SU-DHL-6 (cell line): ENCODE results near the gene KLHL29.

Experiments
- H2AFZ ChIP-seq: fragments of 200-600 bp; sonication (generic); 2 replicates; pipeline ENCODE4 v1.6.1; 2014; ENCODE audit warnings: low read depth, mild to moderate bottlenecking, moderate library complexity, mixed read lengths, antibody characterized with exemption, low read length; ENCODE audit not compliant: severe bottlenecking
- H3F3A ChIP-seq: fragments of 200-600 bp; shearing (Covaris generic); 2 replicates; pipeline ENCODE4 v1.6.0; 2016; ENCODE audit warnings: antibody characterized with exemption, mild to moderate bottlenecking; ENCODE audit not compliant: insufficient read depth
- H3K27ac ChIP-seq: fragments of 200-600 bp; sonication (generic); 2 replicates; pipeline ENCODE4 v1.5.1; 2016; ENCODE audit warnings: low read depth, mild to moderate bottlenecking, low read length, moderate library complexity, mixed read lengths
- H3K27me3 ChIP-seq: fragments of 200-600 bp; sonication (generic), shearing (Covaris generic); 2 replicates; pipeline ENCODE4 v1.6.0; 2014; ENCODE audit warnings: mild to moderate bottlenecking, low read length
- H3K36me3 ChIP-seq: fragments of 200-600 bp; sonication (generic); 2 replicates; pipeline ENCODE4 v1.6.1; 2014; ENCODE audit warnings: mild to moderate bottlenecking, low read length, mixed read lengths
- H3K4me2 ChIP-seq: fragments of 300-600, 200-600 bp; shearing (Covaris generic), sonication (generic); 2 replicates; pipeline ENCODE4 v1.6.0; 2014; ENCODE audit warnings: low read length, low read depth, mild to moderate bottlenecking; ENCODE audit not compliant: poor library complexity, severe bottlenecking
- H3K4me3 ChIP-seq: fragments of 200-600 bp; sonication (generic); 2 replicates; pipeline ENCODE4 v1.5.1; 2014; ENCODE audit warnings: antibody characterized with exemption, low read length, mild to moderate bottlenecking, mixed read lengths; ENCODE audit not compliant: insufficient read depth, poor library complexity, severe bottlenecking
- H3K79me2 ChIP-seq: fragments of 200-600 bp; sonication (generic); 2 replicates; pipeline ENCODE4 v1.6.1; 2014; ENCODE audit warnings: mild to moderate bottlenecking, low read length, moderate library complexity; ENCODE audit not compliant: insufficient read depth
- H3K9ac ChIP-seq: fragments of 200-600 bp; sonication (generic); 2 replicates; pipeline ENCODE4 v1.7.0; 2014; ENCODE audit warnings: mild to moderate bottlenecking, low read length
- H3K9me2 ChIP-seq: fragments of 200-600 bp; sonication (generic); replicated peaks from 2 replicates; pipeline ENCODE4 v1.6.1; 2014; ENCODE audit warnings: low read length; ENCODE audit not compliant: insufficient read depth
- H3K9me3 ChIP-seq: fragments of 200-600 bp; sonication (generic); 2 replicates; pipeline ENCODE4 v1.6.1; 2014; ENCODE audit warnings: low read length, mixed read lengths; ENCODE audit not compliant: insufficient read depth
- H4K20me1 ChIP-seq: fragments of 200-600 bp; sonication (generic); 2 replicates; pipeline ENCODE4 v1.6.1; 2014; ENCODE audit warnings: low read depth, mild to moderate bottlenecking, antibody characterized with exemption, low read length, moderate library complexity, mixed read lengths
- EZH2phosphoT487 ChIP-seq: fragments of 200-600 bp; sonication (generic), shearing (Covaris generic); conservative IDR thresholded peaks from 2 replicates; pipeline ENCODE4 v1.6.1; 2018; ENCODE audit warnings: mild to moderate bottlenecking, antibody characterized with exemption, low read length, moderate library complexity, mixed read lengths
- TF ChIP-seq, protein P1 (sequence below): fragments of 200-600 bp; sonication (generic); IDR thresholded peaks from one replicate; pipeline ENCODE4 v1.5.1; 2017; ENCODE audit warnings: antibody characterized with exemption, mild to moderate bottlenecking, low read length, moderate library complexity; ENCODE audit not compliant: insufficient read depth, poor library complexity, severe bottlenecking

The KLHL29 gene

DNA sequence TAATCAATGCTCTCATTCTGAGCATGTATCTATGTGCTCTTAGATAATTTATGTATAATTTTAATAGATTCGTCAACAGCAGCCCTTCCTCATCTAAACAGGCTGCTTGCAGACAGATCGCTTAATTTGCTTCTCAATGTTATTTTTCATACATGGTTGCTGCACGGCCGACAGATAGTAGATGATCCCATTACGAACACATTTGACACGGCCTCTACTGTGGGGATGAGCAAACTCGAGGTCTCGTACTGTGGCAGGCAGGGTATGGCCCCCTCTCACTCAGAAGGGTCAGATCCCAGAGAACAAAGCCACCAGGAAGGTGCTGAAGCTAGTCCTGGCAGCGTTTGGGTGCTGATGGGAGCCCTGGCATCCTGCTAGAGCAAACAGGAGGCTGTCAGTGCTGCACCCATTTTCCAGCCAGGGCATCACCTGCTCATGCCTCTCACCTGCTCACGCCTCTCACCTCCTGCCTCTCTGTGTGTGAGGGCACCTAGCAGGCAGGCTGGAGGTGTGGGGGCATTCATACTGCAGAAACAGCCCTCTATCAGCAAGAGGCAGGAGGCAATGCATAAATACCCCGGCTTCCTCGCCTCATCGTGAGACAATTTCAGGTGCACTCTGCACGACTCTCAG lies 80.0 kb downstream of the KLHL29 start:
- Histone ChIP-seq H2AFZ (no peak overlapping the region), H3K27ac (no peak overlapping the region), H3K4me3 (no peak overlapping the region), H3K9ac (no peak overlapping the region), H3K36me3 (no peaks in the 10 kb centered on the region), H3K4me2 (no peak overlapping the region), H3K79me2 (no peaks in the 10 kb centered on the region), H4K20me1 (no peaks in the 10 kb centered on the region), H3F3A (no peaks in the 10 kb centered on the region), H3K27me3 (no peaks in the 10 kb centered on the region), H3K9me3 (no peaks in the 10 kb centered on the region), H3K9me2 (no peaks in the 10 kb centered on the region)
- TF ChIP-seq, protein P1, sequence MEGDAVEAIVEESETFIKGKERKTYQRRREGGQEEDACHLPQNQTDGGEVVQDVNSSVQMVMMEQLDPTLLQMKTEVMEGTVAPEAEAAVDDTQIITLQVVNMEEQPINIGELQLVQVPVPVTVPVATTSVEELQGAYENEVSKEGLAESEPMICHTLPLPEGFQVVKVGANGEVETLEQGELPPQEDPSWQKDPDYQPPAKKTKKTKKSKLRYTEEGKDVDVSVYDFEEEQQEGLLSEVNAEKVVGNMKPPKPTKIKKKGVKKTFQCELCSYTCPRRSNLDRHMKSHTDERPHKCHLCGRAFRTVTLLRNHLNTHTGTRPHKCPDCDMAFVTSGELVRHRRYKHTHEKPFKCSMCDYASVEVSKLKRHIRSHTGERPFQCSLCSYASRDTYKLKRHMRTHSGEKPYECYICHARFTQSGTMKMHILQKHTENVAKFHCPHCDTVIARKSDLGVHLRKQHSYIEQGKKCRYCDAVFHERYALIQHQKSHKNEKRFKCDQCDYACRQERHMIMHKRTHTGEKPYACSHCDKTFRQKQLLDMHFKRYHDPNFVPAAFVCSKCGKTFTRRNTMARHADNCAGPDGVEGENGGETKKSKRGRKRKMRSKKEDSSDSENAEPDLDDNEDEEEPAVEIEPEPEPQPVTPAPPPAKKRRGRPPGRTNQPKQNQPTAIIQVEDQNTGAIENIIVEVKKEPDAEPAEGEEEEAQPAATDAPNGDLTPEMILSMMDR, result no peak
- TF ChIP-seq EZH2phosphoT487, result no peak

DNA sequence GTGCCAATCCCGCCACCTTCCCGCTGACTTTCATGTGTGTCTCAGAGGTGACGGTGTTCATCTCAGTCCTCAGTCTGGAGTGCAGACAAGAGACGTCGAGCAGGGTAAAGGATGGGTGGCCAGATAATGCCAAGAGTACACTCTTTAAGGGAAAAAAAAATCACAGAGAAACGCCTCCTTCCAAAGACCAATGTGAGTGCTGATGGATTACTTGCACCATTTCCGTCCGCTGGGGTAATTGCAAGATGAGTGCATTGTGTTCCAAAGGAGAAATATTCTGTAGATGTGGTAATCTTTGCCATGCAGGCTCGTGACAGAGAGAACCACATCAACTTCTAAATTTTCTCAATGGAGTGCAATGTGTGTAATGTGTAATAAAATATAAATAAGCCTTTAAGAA lies 81.0 kb downstream of the KLHL29 start:
- TF ChIP-seq, protein P1, result no peak
- no peak for TF ChIP-seq EZH2phosphoT487
- H3K9ac ChIP-seq, result no peak overlapping the region

DNA sequence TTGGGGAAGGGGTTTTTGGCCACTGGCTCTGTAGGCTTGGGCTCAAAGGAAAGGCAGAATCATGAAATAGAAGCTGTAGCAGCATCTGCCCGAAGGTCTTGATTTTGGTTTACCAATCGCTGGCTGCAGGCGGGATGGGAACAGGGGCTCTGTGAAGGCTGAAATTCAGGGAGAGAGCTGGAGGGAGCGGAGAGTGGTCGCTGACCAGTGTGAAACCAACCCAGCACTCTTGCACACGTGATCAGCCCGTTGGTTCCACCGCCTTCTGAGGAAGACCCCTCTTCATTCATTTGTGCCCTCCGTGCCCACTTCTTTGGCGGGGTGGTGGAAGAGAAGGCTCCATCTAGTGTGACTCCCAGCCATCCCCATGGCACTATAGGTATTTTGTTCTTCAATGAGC lies 82.6 kb downstream of the KLHL29 start:
- Histone ChIP-seq H3F3A (no peaks in the 10 kb centered on the region), H3K4me2 (no peak overlapping the region), H3K9me3 (no peaks in the 10 kb centered on the region), H3K4me3 (no peak overlapping the region), H3K9ac (no peak overlapping the region), H3K79me2 (no peaks in the 10 kb centered on the region), H3K36me3 (no peaks in the 10 kb centered on the region), H3K27me3 (no peaks in the 10 kb centered on the region), H4K20me1 (no peaks in the 10 kb centered on the region), H3K9me2 (no peaks in the 10 kb centered on the region), H2AFZ (no peak overlapping the region), H3K27ac (no peak overlapping the region)
- TF ChIP-seq, protein P1, result no peak
- TF ChIP-seq EZH2phosphoT487, result no peak

More for the DNA sequence above, 81.0 kb downstream of the KLHL29 start:
- Histone ChIP-seq H3K4me3 (no peak overlapping the region), H3K27me3 (no peaks in the 10 kb centered on the region), H3K36me3 (no peaks in the 10 kb centered on the region), H3K27ac (no peak overlapping the region), H3K79me2 (no peaks in the 10 kb centered on the region), H4K20me1 (no peaks in the 10 kb centered on the region), H3K9me2 (no peaks in the 10 kb centered on the region), H3F3A (no peaks in the 10 kb centered on the region), H3K9me3 (no peaks in the 10 kb centered on the region), H2AFZ (no peak overlapping the region), H3K4me2 (no peak overlapping the region)
